ENCODE data around the gene PPP2R2D. TPM values are rescaled to one million over a fixed set of nuclear protein-coding genes. Genes with fewer than 3 reads are reported as not detected.
A peak's percentile ranks its signal among the peaks of the same experiment; 100 is the strongest.

PPP2R2D gene
- total RNA-seq, 2 donors from 2014 or later = 32.5 to 40.7 TPM

DNA sequence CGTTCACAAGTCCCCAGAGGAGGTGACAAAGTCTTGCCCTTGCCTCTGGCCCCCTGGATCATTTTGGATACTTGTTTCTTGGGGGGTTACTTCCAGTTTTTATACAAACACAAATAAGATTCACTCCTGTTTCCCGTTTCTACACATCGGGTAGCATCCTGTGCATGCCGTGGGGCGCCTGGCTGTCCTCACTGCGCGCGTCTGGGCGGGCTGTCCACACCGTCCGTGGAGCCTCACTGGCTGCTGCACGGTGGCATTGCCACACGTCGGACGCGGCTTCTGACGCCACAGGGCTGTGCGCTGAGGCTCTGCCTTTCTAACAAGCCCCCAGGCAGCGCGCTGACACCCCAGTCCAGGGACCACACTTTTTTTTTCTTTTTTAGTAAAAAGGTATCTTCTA lies 62.5 kb downstream of the PPP2R2D start:
- H3K27ac Mint-ChIP-seq = no peak overlapping the region
- H3K36me3 Mint-ChIP-seq (ENCODE audit: insufficient read depth in 2 of 2) = peaks cover 3 to 9% of the 10 kb centered on the region in 2 donors
- ATAC-seq (replicated peaks in 1 of 2) = no peak
- no peaks in the 10 kb centered on the region for H3K9me3 Mint-ChIP-seq
- no peaks in the 10 kb centered on the region for H3K27me3 Mint-ChIP-seq (ENCODE audit: low read depth)
- no peak overlapping the region for H3K4me3 Mint-ChIP-seq
- no peak for DNase-seq
- peaks cover 21% of the 10 kb centered on the region for H3K4me1 Mint-ChIP-seq (ENCODE audit: low read depth)

- Mint-ChIP-seq H3K36me3 (ENCODE audit: insufficient read depth in 2 of 2) (peaks cover 3 to 11% of the 10 kb centered on the region in 2 donors), H3K27me3 (ENCODE audit: low read depth) (no peaks in the 10 kb centered on the region), H3K4me3 (no peak overlapping the region), H3K4me1 (ENCODE audit: low read depth) (peaks cover 21% of the 10 kb centered on the region), H3K27ac (no peak overlapping the region), H3K9me3 (no peaks in the 10 kb centered on the region)
- ATAC-seq (replicated peaks in 1 of 2) (no peak), DNase-seq (no peak)
These were observed 63.0 kb downstream of the PPP2R2D start for GRCh38 chr10:131963811-131964210.

- peaks cover 3 to 12% of the 10 kb centered on the region in 2 donors for H3K36me3 Mint-ChIP-seq (ENCODE audit: insufficient read depth in 2 of 2)
- no peaks in the 10 kb centered on the region for H3K27me3 Mint-ChIP-seq (ENCODE audit: low read depth)
- no peak overlapping the region for H3K27ac Mint-ChIP-seq
- ATAC-seq (replicated peaks in 1 of 2) (no peak), DNase-seq (no peak)
- H3K4me3 Mint-ChIP-seq = no peak overlapping the region
- no peaks in the 10 kb centered on the region for H3K9me3 Mint-ChIP-seq
- peaks cover 21% of the 10 kb centered on the region for H3K4me1 Mint-ChIP-seq (ENCODE audit: low read depth)
These were observed 63.5 kb downstream of the PPP2R2D start for GRCh38 chr10:131964298-131964697.

- Mint-ChIP-seq H3K27me3 (ENCODE audit: low read depth) (no peaks in the 10 kb centered on the region), H3K36me3 (ENCODE audit: insufficient read depth in 2 of 2) (peaks cover 5 to 18% of the 10 kb centered on the region in 2 donors), H3K27ac (no peak overlapping the region), H3K4me1 (ENCODE audit: low read depth) (peaks cover 48% of the 10 kb centered on the region), H3K4me3 (no peak overlapping the region), H3K9me3 (no peaks in the 10 kb centered on the region)
- ATAC-seq (replicated peaks in 1 of 2) (no peak), DNase-seq (no peak)
These were observed 68.1 kb downstream of the PPP2R2D start for GRCh38 chr10:131968949-131969348.

DNA sequence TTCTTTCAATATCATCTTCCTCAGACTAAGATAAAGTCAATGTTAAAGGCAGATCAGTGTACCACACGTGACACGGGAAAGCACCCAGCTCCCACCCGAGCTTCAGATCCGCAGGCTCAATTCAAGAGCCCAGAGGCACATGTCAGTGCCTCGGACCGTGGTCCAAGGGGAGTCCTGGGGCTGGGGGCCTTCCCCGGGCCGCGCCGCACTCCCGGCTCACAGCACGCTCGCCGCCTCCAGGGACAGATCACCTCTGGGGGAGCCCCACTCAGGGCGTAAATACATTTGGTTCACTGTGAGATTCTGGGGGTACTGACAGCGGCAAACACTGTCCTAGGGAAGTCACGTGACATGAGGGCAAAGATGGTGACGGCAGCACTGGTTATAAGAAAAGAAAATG lies 70.1 kb downstream of the PPP2R2D start:
- Mint-ChIP-seq H3K27me3 (ENCODE audit: low read depth) (no peaks in the 10 kb centered on the region), H3K36me3 (ENCODE audit: insufficient read depth in 2 of 2) (peaks cover 3 to 12% of the 10 kb centered on the region in 2 donors), H3K27ac (no peak overlapping the region), H3K4me3 (peak overlapping the region in 1 of 2 donors; percentile 19), H3K9me3 (no peaks in the 10 kb centered on the region), H3K4me1 (ENCODE audit: low read depth) (peaks cover 56% of the 10 kb centered on the region)
- no peak for ATAC-seq (replicated peaks in 1 of 2)
- DNase-seq = no peak

DNA sequence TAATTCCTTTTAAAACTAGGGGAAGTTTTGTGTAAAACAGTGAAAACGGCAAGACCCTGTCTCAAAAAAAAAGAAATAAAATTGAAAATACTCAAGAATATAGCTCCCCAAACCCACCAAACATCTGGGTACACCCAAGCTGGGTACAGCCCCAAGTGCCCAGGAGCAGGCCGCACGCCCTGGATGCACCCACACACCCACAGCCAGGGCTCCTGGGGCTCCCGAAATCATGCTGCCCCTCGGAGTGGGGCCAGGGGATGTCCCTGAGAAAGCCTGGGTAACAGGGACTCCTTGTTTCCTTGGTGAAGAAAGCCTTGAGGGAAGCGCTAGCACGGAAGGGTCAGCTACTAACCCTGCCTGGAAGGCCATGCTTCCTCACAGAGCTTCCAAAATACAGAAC lies 70.8 kb downstream of the PPP2R2D start:
- Mint-ChIP-seq H3K27ac (peak overlapping the region; percentile 95), H3K27me3 (ENCODE audit: low read depth) (no peaks in the 10 kb centered on the region), H3K4me1 (ENCODE audit: low read depth) (peaks cover 62% of the 10 kb centered on the region), H3K4me3 (peak overlapping the region in 1 of 2 donors; percentile 81), H3K36me3 (ENCODE audit: insufficient read depth in 2 of 2) (peaks cover 2 to 11% of the 10 kb centered on the region in 2 donors), H3K9me3 (no peaks in the 10 kb centered on the region)
- no peak for DNase-seq
- ATAC-seq (replicated peaks in 1 of 2) = no peak

GRCh38 chr10:131972474-131973071 lies 71.8 kb downstream of the PPP2R2D start:
- ATAC-seq (replicated peaks in 1 of 2) = peak; percentile 59 to 75

DNA sequence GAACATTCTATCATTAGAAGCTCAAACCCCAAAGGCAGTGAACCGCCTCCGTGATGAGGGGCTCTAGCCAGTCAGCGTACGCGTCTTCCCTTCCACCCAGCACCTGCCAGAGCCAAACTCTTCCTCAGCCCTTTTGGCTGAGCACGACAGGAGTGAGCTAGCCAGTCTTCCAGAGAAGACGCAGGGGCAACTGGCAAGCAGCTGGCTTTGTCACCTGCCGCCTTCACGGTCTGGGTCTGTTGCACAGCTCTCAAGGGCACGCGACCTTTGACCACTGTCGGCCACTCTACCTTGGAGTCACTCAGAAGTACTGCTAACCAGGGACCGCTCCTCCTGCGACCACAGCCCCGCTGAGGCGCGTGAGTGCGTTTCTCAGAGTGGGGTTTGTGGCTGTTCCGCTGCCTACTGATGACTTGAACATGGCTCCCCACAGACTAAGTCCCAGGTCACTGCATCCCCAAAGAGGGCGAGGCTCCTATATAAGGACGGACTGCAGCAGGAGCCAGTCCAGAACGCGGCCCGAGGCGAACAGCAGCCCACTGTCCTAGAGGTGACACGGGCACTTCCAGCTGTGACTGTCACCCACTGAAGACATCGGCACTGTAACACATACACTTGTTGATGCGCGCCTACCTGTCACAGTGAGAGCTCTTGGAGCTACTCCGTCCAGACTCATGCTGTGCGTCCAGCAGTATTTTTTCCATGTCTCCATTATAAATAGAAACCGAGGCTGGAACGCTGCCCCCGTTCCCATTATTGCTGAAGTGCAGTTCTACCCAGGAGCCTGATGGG lies 72.5 kb downstream of the PPP2R2D start:
- Mint-ChIP-seq H3K27me3 (ENCODE audit: low read depth) (no peaks in the 10 kb centered on the region), H3K9me3 (no peaks in the 10 kb centered on the region), H3K4me1 (ENCODE audit: low read depth) (peaks cover 80% of the 10 kb centered on the region), H3K4me3 (peak overlapping the region; percentile 81 to 82), H3K36me3 (ENCODE audit: insufficient read depth in 2 of 2) (peaks cover 2 to 11% of the 10 kb centered on the region in 2 donors), H3K27ac (peak overlapping the region; percentile 95)
- DNase-seq (no peak), ATAC-seq (replicated peaks in 1 of 2) (peak; percentile 27 to 39)

More at GRCh38 chr10:131972474-131973071, 71.8 kb downstream of the PPP2R2D start:
- DNase-seq = peak; percentile 37 to 38
- H3K4me1 Mint-ChIP-seq (ENCODE audit: low read depth) = peaks cover 72% of the 10 kb centered on the region
- H3K4me3 Mint-ChIP-seq = peak overlapping the region; percentile 81 to 82
- peak overlapping the region; percentile 95 for H3K27ac Mint-ChIP-seq
- H3K27me3 Mint-ChIP-seq (ENCODE audit: low read depth) = no peaks in the 10 kb centered on the region
- no peaks in the 10 kb centered on the region for H3K9me3 Mint-ChIP-seq
- peaks cover 2 to 11% of the 10 kb centered on the region in 2 donors for H3K36me3 Mint-ChIP-seq (ENCODE audit: insufficient read depth in 2 of 2)

DNA sequence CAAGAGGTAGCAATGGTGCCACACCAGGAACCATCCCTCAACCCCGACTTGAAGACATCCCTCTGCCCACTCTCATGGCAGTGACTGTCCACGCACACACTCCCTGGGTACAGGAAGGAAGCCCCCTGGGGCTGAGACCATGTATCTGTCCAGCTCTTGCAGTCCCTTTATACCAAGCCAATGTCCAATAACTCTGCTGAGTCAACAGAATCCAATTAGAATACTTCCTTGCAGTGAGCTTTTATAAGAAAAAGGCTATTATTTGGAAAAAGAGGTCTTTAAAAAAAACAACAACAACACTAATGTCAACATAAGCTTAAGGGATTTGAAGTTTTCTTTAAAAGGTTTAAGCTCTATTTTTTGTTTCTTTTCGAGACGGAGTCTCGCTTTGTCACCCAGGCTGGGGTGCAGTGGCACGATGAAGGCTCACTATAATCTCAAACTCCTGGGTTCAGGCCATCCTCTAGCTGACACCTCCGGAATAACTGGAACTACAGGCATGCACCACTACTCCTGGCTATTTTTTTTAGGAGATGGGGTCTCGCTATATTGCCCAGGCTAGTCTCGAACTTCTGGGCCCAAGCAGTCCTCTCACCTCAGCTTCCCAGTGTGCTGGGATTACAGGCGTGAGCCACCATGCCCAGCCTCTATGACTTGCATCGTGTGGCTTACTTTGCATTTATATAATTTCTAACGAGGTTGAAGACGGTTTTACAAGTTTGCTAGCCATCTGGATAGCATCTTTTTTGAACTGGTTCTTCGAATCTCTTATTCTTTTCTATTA lies 73.4 kb downstream of the PPP2R2D start:
- Mint-ChIP-seq H3K27me3 (ENCODE audit: low read depth) (no peaks in the 10 kb centered on the region), H3K36me3 (ENCODE audit: insufficient read depth in 2 of 2) (peaks cover 2 to 8% of the 10 kb centered on the region in 2 donors), H3K4me1 (ENCODE audit: low read depth) (peaks cover 86% of the 10 kb centered on the region), H3K4me3 (peak overlapping the region; percentile 81 to 82), H3K9me3 (no peaks in the 10 kb centered on the region), H3K27ac (peak overlapping the region; percentile 90)
- no peak for ATAC-seq (replicated peaks in 1 of 2)
- no peak for DNase-seq

DNA sequence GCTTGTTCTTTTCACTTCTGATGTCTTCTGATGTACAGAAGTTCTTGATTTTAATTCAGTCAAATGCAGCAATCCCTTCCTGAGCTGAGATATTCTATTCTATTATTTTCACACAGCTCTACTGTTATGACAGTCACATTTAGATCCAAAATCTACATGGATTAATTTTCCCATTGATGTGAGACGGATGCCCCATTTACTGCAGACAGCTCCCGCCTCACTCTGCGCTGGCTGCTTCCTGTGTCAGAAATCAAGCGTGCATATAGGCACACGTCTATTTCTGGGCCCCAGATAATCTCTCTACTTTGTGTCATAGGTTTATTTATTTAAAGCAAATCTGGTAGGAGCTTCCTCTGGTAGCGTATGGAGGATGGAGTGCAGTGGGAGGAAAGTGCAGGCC lies 74.2 kb downstream of the PPP2R2D start:
- ATAC-seq (replicated peaks in 1 of 2) (no peak), DNase-seq (no peak)
- Mint-ChIP-seq H3K27me3 (ENCODE audit: low read depth) (no peaks in the 10 kb centered on the region), H3K36me3 (ENCODE audit: insufficient read depth in 2 of 2) (peaks cover 2 to 8% of the 10 kb centered on the region in 2 donors), H3K4me3 (peak overlapping the region; percentile 36 to 75), H3K27ac (peak overlapping the region; percentile 90), H3K9me3 (no peaks in the 10 kb centered on the region), H3K4me1 (ENCODE audit: low read depth) (peaks cover 93% of the 10 kb centered on the region)

- H3K9me3 Mint-ChIP-seq = no peaks in the 10 kb centered on the region
- no peak overlapping the region for H3K27ac Mint-ChIP-seq
- peaks cover 2 to 6% of the 10 kb centered on the region in 2 donors for H3K36me3 Mint-ChIP-seq (ENCODE audit: insufficient read depth in 2 of 2)
- peak overlapping the region in 1 of 2 donors; percentile 18 for H3K4me3 Mint-ChIP-seq
- ATAC-seq (replicated peaks in 1 of 2) = no peak
- no peak for DNase-seq
- peaks cover 90% of the 10 kb centered on the region for H3K4me1 Mint-ChIP-seq (ENCODE audit: low read depth)
- no peaks in the 10 kb centered on the region for H3K27me3 Mint-ChIP-seq (ENCODE audit: low read depth)
These were observed 75.0 kb downstream of the PPP2R2D start for GRCh38 chr10:131975796-131976195.

DNA sequence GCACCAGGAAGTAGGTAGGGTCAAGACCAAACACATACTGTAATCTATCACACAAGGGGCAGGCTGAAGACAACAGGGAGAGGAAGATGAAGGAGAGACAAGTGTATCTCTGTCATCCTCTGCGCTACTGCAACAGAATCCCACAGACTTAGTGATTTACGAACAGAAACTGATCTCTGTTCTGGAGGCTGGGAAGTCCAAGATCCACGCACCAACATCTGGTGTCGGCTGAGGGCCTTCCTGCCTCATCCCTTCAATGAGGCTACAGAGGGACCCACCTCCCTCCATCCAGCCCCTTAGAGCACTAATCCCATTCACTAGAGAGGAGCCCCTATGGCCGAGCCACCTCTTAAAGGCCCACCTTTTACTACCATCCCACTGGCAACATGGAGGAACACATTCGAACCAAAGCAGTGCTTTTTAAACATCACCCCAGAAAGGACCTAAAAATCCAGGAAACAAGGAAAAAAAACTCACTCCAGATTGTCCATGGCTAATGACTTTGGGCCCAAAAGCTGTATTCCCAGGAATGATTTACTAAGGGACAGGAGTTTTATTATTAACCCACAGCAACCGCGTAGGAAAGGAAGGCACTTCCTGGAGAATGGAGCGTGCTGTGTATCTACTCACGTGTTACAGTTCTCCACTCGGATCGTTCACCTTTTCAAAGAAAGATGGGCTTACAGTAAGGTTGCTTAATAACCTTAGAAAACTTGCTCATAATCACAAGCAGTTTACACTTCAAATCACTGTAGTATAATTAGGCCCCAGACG lies 76.7 kb downstream of the PPP2R2D start:
- peak overlapping the region; percentile 8 to 10 for H3K4me3 Mint-ChIP-seq
- H3K36me3 Mint-ChIP-seq (ENCODE audit: insufficient read depth in 2 of 2) = peaks cover 0 to 4% of the 10 kb centered on the region in 2 donors
- H3K9me3 Mint-ChIP-seq = no peaks in the 10 kb centered on the region
- H3K27me3 Mint-ChIP-seq (ENCODE audit: low read depth) = no peaks in the 10 kb centered on the region
- H3K4me1 Mint-ChIP-seq (ENCODE audit: low read depth) = peaks cover 75% of the 10 kb centered on the region
- ATAC-seq (replicated peaks in 1 of 2) = no peak
- DNase-seq = no peak
- peak overlapping the region; percentile 45 for H3K27ac Mint-ChIP-seq

Measured in activated T-cell treated with anti-CD3 and anti-CD28 coated beads, Interleukin-2, amount 50 U/mL, for 72 hours (primary cell).